H1 (cell line): ENCODE measurements around the gene FXYD7. TPM values are rescaled to one million over a fixed set of nuclear protein-coding genes. Genes with fewer than 3 reads are reported as not detected.

Source experiments
- CTCF ChIA-PET: fragments of 300-600 bp; sonication (Branson Sonifier 250); formaldehyde crosslinking; loops from one replicate; lab custom pipeline; 2021; ENCODE audit not compliant: partially characterized antibody; lab: Charles Lee
- POLR2A ChIA-PET: fragments of 300-600 bp; sonication (Branson Sonifier 250); formaldehyde crosslinking; loops from one replicate; lab custom pipeline; 2021; ENCODE audit warnings: inconsistent platforms; ENCODE audit not compliant: partially characterized antibody; lab: Charles Lee
- DNase-seq, 2 experiments: peaks; one replicate each; pipeline versions ENCODE4 v3.0.0 to v3.0.0-alpha.2; 2010 to 2022; ENCODE audit warnings: low spot score in 2 of 2, low read depth in 1 of 2, mixed read lengths in 1 of 2
- FAIRE-seq: peaks from 2 replicates; lab custom pipeline; 2011; peaks lifted over from hg19 to GRCh38; lab: Jason Lieb, UNC
- H2AFZ ChIP-seq: 2 replicates; pipeline ENCODE4 v1.8.1; 2012; ENCODE audit warnings: low read length, inconsistent platforms
- H2AK5ac ChIP-seq: 2 replicates; pipeline ENCODE4 v1.6.1; 2013; ENCODE audit warnings: low read depth, low read length
- H2BK120ac ChIP-seq: replicated peaks from 2 replicates; pipeline ENCODE3; 2013; ENCODE audit warnings: low read depth, low read length, inconsistent platforms
- H2BK12ac ChIP-seq: 2 replicates; pipeline ENCODE4 v1.6.1; 2013; ENCODE audit warnings: low read depth, low read length
- H2BK15ac ChIP-seq: 2 replicates; pipeline ENCODE4 v1.6.1; 2013; ENCODE audit warnings: low read length
- H2BK20ac ChIP-seq: 2 replicates; pipeline ENCODE4 v1.6.1; 2013; ENCODE audit warnings: low read length
- H2BK5ac ChIP-seq: 2 replicates; pipeline ENCODE4 v1.6.1; 2013; ENCODE audit warnings: low read depth, low read length
- H3K14ac ChIP-seq: 2 replicates; pipeline ENCODE4 v1.6.1; 2013; ENCODE audit warnings: inconsistent platforms; ENCODE audit not compliant: insufficient read length
- H3K18ac ChIP-seq: 2 replicates; pipeline ENCODE4 v1.6.1; 2013; ENCODE audit warnings: low read length; ENCODE audit errors: extremely low read depth
- H3K23ac ChIP-seq: 2 replicates; pipeline ENCODE4 v1.6.1; 2013; ENCODE audit warnings: inconsistent platforms; ENCODE audit not compliant: insufficient read length
- H3K23me2 ChIP-seq: 2 replicates; pipeline ENCODE4 v1.6.1; 2013; ENCODE audit warnings: low read depth, low read length
- H3K27ac ChIP-seq: 2 replicates; pipeline ENCODE4 v1.6.1; 2011; ENCODE audit warnings: low read depth, low read length, inconsistent platforms
- H3K27me3 ChIP-seq, 4 experiments: replicated peaks in 1 of 4; 1 replicate in 1 of 4; 2 replicates in 3 of 4; pipeline versions ENCODE4 v1.6.1 to v1.8.1; 2011 to 2013; ENCODE audit warnings: low read length in 3 of 4, mild to moderate bottlenecking in 3 of 4, inconsistent platforms in 2 of 4, mixed read lengths in 2 of 4, moderate library complexity in 1 of 4; ENCODE audit not compliant: control insufficient read depth in 3 of 4, insufficient read depth in 3 of 4; ENCODE audit errors: extremely low read depth in 1 of 4
- H3K36me3 ChIP-seq, 4 experiments: 2 replicates each; pipeline versions ENCODE4 v1.6.1 to v1.8.1; 2011 to 2013; ENCODE audit warnings: mild to moderate bottlenecking in 4 of 4, low read length in 3 of 4, moderate library complexity in 2 of 4, control low read depth in 1 of 4, inconsistent platforms in 1 of 4; ENCODE audit not compliant: insufficient read depth in 4 of 4, control insufficient read depth in 2 of 4
- H3K4ac ChIP-seq: replicated peaks from 2 replicates; pipeline ENCODE3; 2013; ENCODE audit warnings: low read length, low read depth, mixed read lengths, inconsistent platforms; ENCODE audit not compliant: insufficient read length
- H3K4me1 ChIP-seq, 4 experiments: replicated peaks in 1 of 4; 1 replicate in 1 of 4; 2 replicates in 3 of 4; pipeline versions ENCODE4 v1.6.1 to v1.8.1; 2011 to 2013; ENCODE audit warnings: low read length in 3 of 4, inconsistent platforms in 2 of 4, mixed read lengths in 1 of 4; ENCODE audit not compliant: insufficient read depth in 4 of 4, control insufficient read depth in 3 of 4
- H3K4me2 ChIP-seq, 2 experiments: 2 replicates each; pipeline versions ENCODE4 v1.6.1 to v1.8.1; 2011 to 2013; ENCODE audit warnings: low read depth in 2 of 2, low read length in 2 of 2, control low read depth in 1 of 2, inconsistent platforms in 1 of 2, mild to moderate bottlenecking in 1 of 2; ENCODE audit not compliant: insufficient read depth in 1 of 2
- H3K4me3 ChIP-seq, 4 experiments: fragments of 200-600, 300-600 bp in 1 of 4; sonication (generic), shearing (Covaris generic), sonication (Bioruptor Twin) in 1 of 4; 2 replicates each; pipeline versions ENCODE4 v1.5.1 to v1.8.1; 2011 to 2016; ENCODE audit warnings: low read length in 4 of 4, low read depth in 3 of 4, control low read depth in 2 of 4, inconsistent platforms in 2 of 4, mild to moderate bottlenecking in 2 of 4, mixed read lengths in 1 of 4, moderate library complexity in 1 of 4; ENCODE audit not compliant: insufficient read depth in 2 of 4; ENCODE audit errors: extremely low read depth in 1 of 4
- H3K56ac ChIP-seq: replicated peaks from 2 replicates; pipeline ENCODE3; 2013; ENCODE audit warnings: low read depth, mild to moderate bottlenecking, mixed read lengths, low read length, inconsistent platforms; ENCODE audit not compliant: insufficient read length
- H3K79me1 ChIP-seq: 2 replicates; pipeline ENCODE4 v1.6.1; 2013; ENCODE audit warnings: low read depth, low read length, control low read depth
- H3K79me2 ChIP-seq, 2 experiments: 2 replicates each; pipeline versions ENCODE4 v1.6.1 to v1.8.1; 2012 to 2013; ENCODE audit warnings: low read length in 2 of 2, mild to moderate bottlenecking in 2 of 2, inconsistent platforms in 1 of 2; ENCODE audit not compliant: insufficient read depth in 2 of 2, control insufficient read depth in 1 of 2
- H3K9ac ChIP-seq, 4 experiments: replicated peaks in 1 of 4; 1 replicate in 1 of 4; 2 replicates in 3 of 4; pipeline versions ENCODE4 v1.6.1 to v1.8.1; 2011 to 2013; ENCODE audit warnings: low read depth in 3 of 4, low read length in 3 of 4, control low read depth in 2 of 4, mild to moderate bottlenecking in 2 of 4, moderate library complexity in 2 of 4, inconsistent platforms in 1 of 4; ENCODE audit errors: extremely low read depth in 1 of 4
- H3K9me3 ChIP-seq, 2 experiments: 2 replicates each; pipeline versions ENCODE4 v1.6.1 to v1.8.1; 2012 to 2013; ENCODE audit warnings: mild to moderate bottlenecking in 2 of 2, moderate library complexity in 2 of 2, control low read depth in 1 of 2, inconsistent platforms in 1 of 2, low read depth in 1 of 2, low read length in 1 of 2, mixed read lengths in 1 of 2; ENCODE audit not compliant: insufficient read depth in 2 of 2
- H4K20me1 ChIP-seq, 2 experiments: replicated peaks in 1 of 2; 2 replicates each; pipeline versions ENCODE3 to v1.8.1; 2011 to 2013; ENCODE audit warnings: inconsistent platforms in 2 of 2, low read length in 2 of 2, mild to moderate bottlenecking in 1 of 2; ENCODE audit not compliant: insufficient read depth in 2 of 2, control insufficient read depth in 1 of 2
- H4K5ac ChIP-seq: 2 replicates; pipeline ENCODE4 v1.6.1; 2013; ENCODE audit warnings: low read length, low read depth, mixed read lengths, inconsistent platforms; ENCODE audit not compliant: insufficient read length
- H4K8ac ChIP-seq: 2 replicates; pipeline ENCODE4 v1.8.0; 2013; ENCODE audit warnings: mild to moderate bottlenecking, moderate library complexity, low read length, inconsistent platforms; ENCODE audit not compliant: insufficient read depth; ENCODE audit errors: extremely low read depth
- H4K91ac ChIP-seq: replicated peaks from 2 replicates; pipeline ENCODE3; 2013; ENCODE audit warnings: low read length, mixed read lengths, inconsistent platforms; ENCODE audit not compliant: insufficient read length
- NANOG ChIP-seq: IDR thresholded peaks from 2 replicates; pipeline ENCODE4 v1.6.1; 2011; ENCODE audit warnings: low read length, low read depth, mild to moderate bottlenecking, inconsistent platforms; ENCODE audit not compliant: insufficient read depth, poor library complexity, severe bottlenecking
- TAF1 ChIP-seq: IDR thresholded peaks from 2 replicates; pipeline ENCODE4 v1.6.1; 2011; ENCODE audit warnings: mild to moderate bottlenecking, low read depth, low read length
- WGBS, 2 experiments: shearing (Covaris generic) in 1 of 2; methylation state at CpG; one replicate each; pipeline versions ENCODE4 v1.1.6 to v1.1.7; 2013 to 2015; ENCODE audit warnings: low lambda C conversion rate in 2 of 2, mixed read lengths in 2 of 2, inconsistent platforms in 1 of 2, low coverage in 1 of 2, missing lambda C conversion rate in 1 of 2; ENCODE audit not compliant: insufficient replicate concordance in 2 of 2, insufficient coverage in 1 of 2, insufficient read length in 1 of 2; ENCODE audit errors: extremely low coverage in 1 of 2, missing lambda C conversion rate in 1 of 2; 5-methylcytosine and 5-hydroxymethylcytosine counted together
- polyA plus RNA-seq, 7 experiments: library from polyadenylated mRNA; depleted of rRNA in 3 of 7; stranded (reverse) in 5 of 7; unstranded in 2 of 7; fragments of >200 nt in 5 of 7; fragments of 200-250 nt in 2 of 7; gene quantifications; 1 replicate in 5 of 7; 2 replicates in 1 of 7; 4 replicates in 1 of 7; pipeline versions ENCODE4 v1.2.1 to v1.2.3, GENCODE V29; 2011 to 2013; ENCODE audit warnings: missing spikeins in 2 of 7, mixed read lengths in 2 of 7
- total RNA-seq: library from RNA; stranded (reverse); fragmentation: NEBNext Ultra II Directional; extraction: Animal tissue kit (Norgen Biotek cat#: 25700); gene quantifications from 2 replicates; pipeline ENCODE4 v1.2.1, GENCODE V29; 2021
- TF ChIP-seq, protein P1 (sequence below): IDR thresholded peaks from 2 replicates; pipeline ENCODE4 v1.6.1; 2011; ENCODE audit warnings: low read length, improper control_type of control experiment

Gene FXYD7
- total and polyA plus RNA-seq, 2 of the 8 experiments (the other 6 are each of a cell fraction or from before 2014, with no cell fraction given): 12.1 to 14.3 TPM

DNA sequence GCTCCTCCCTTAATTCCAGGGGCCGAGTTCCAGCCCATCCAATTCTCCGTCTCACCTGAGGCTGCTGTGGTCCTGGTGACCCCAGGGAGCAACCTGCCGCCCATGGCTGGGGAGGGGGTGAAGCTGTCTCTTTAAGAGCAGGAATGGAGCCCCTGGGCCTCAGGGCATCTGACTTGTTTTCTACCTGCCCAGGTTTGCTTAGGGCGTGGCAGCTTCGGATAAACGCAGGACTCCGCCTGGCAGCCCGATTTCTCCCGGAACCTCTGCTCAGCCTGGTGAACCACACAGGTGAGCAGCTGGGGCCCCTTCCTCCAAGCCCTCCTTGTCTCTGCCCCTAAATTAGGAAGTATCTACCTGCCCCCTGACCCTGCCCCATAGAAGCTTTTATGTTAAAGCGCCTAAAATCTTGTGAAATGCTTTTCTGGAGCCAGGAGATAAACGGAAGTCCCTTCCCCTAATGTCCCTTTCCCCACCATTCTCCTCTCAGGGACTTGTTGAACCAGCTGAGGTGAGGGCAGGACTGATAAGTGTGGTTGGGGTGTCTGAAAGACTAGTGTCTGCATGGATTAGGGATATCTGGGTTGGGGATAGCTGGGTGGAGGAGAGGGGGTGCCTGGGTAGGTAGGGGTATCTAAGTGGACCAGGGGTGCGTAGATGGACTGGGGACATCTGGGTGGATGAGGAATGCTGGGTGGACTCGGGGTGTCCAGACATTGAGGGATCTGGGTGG, 26.8 kb upstream of the FXYD7 start:
- Histone ChIP-seq H3K4me3 (no peak overlapping the region), H4K20me1 (no peaks in the 10 kb centered on the region), H3K9me3 (no peaks in the 10 kb centered on the region), H3K14ac (no peak overlapping the region), H3K27ac (no peak overlapping the region), H2AFZ (no peak overlapping the region), H3K18ac (no peak overlapping the region; the same call in 1 of the 2 replicates), H2BK120ac (no peak overlapping the region), H2BK20ac (no peak overlapping the region), H4K8ac (no peak overlapping the region; the same call in 1 of the 2 replicates), H3K4me1 (peaks cover 0 to 20% (median 14%) of the 10 kb centered on the region in 4 experiments; a peak in 6 of 7 replicates), H3K4me2 (no peak overlapping the region), H2BK12ac (peak overlapping the region; percentile 60; the same call in 1 of the 2 replicates), H2BK15ac (no peak overlapping the region), H4K91ac (no peak overlapping the region), H3K27me3 (peaks cover 0 to 2% (median 0%) of the 10 kb centered on the region in 4 experiments; a peak in 1 of 7 replicates), H2BK5ac (no peak overlapping the region), H3K36me3 (no peaks in the 10 kb centered on the region), H3K79me1 (no peaks in the 10 kb centered on the region), H3K9ac (no peak overlapping the region), H3K56ac (no peak overlapping the region), H3K79me2 (no peaks in the 10 kb centered on the region), H4K5ac (no peak overlapping the region), H3K4ac (no peak overlapping the region), H3K23ac (no peak overlapping the region), H3K23me2 (no peaks in the 10 kb centered on the region), H2AK5ac (no peak overlapping the region)
- ChIA-PET POLR2A (interaction anchor here (0.5 to 1.8 kb wide), 9 partner anchors 10 to 53 kb away, joined by 3 to 7 read pairs (median 4); partner anchors contain the start of gene FXYD7), CTCF (interaction anchor here (1.0 to 6.9 kb wide), 18 partner anchors 8 to 201 kb away, joined by 3 to 154 read pairs (median 6); partner anchors contain the start of genes FXYD1, FXYD5, FXYD7 and LGI4)
- no peak for FAIRE-seq
- WGBS, 2 experiments: 89% methylated on average over 13 of the region's 13 CpGs; no CpG with 5 or more reads in 1 of the 2 experiments
- DNase-seq: no peak
- TF ChIP-seq NANOG (no peak), TAF1 (no peak)
- TF ChIP-seq, protein P1, sequence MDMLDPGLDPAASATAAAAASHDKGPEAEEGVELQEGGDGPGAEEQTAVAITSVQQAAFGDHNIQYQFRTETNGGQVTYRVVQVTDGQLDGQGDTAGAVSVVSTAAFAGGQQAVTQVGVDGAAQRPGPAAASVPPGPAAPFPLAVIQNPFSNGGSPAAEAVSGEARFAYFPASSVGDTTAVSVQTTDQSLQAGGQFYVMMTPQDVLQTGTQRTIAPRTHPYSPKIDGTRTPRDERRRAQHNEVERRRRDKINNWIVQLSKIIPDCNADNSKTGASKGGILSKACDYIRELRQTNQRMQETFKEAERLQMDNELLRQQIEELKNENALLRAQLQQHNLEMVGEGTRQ: no peak
